A549 (cell line): ENCODE results near the gene NKTR.

Source experiments
- CEBPB ChIP-seq, 2 experiments: fragments of >200 bp in 1 of 2; sonication (Bioruptor Twin) in 1 of 2; formaldehyde crosslinking in 1 of 2; IDR thresholded peaks; 2 replicates each; pipeline ENCODE4 v1.6.1; 2012 to 2016
- CTCF ChIP-seq: fragments of >200 bp; sonication (Bioruptor Twin); formaldehyde crosslinking; IDR thresholded peaks from 3 replicates; pipeline ENCODE4 v1.5.1; 2016
- E2F6 ChIP-seq: IDR thresholded peaks from 2 replicates; pipeline ENCODE4 v1.6.1; 2012; ENCODE audit warnings: low read depth, borderline replicate concordance
- EP300 ChIP-seq, 2 experiments: fragments of >200 bp; sonication (Bioruptor Twin); formaldehyde crosslinking; IDR thresholded peaks; 2 replicates in 1 of 2; 3 replicates in 1 of 2; pipeline ENCODE4 v1.6.1; 2016 to 2017
- HOXA7 ChIP-seq: fragments of 250-450 bp; sonication (Bioruptor Pico); IDR thresholded peaks from 2 replicates; pipeline ENCODE4 v1.5.0; 2020; ENCODE audit warnings: mild to moderate bottlenecking, moderate library complexity
- REST ChIP-seq: fragments of 200-600 bp; sonication (generic); IDR thresholded peaks from 2 replicates; pipeline ENCODE4 v1.6.1; 2016; ENCODE audit warnings: antibody characterized with exemption, mild to moderate bottlenecking, moderate library complexity

GRCh38 chr3:42670670-42671069, 70.2 kb downstream of the NKTR start:
- TF ChIP-seq CTCF (no peak), CEBPB (IDR thresholded peaks at IDR 0.05) (no peak), HOXA7 (CRISPR knock-in tag) (no peak), REST (no peak), EP300 (IDR thresholded peaks at IDR 0.05) (no peak), E2F6 (no peak)
